ENCODE results near the gene DMD.

DNA sequence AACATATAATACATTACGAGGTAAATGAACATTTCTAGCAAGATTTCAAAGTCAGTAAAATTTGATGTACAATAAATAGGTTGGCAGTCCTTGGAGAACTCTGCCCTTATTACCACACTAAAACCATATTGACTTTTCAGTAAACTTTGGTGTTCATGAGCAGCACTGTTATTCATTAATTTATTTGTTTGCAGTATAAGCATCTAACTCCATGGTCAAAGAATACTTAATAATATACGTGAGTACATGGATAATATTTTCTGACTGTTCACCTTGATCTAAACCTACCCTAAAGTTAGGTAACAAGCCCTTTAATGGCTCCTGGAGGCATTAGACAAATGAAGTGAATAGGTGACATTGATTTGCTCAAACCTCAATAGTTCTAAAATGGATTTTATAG lies 1322.3 kb downstream of the DMD start:
- TF ChIP-seq, protein P1, sequence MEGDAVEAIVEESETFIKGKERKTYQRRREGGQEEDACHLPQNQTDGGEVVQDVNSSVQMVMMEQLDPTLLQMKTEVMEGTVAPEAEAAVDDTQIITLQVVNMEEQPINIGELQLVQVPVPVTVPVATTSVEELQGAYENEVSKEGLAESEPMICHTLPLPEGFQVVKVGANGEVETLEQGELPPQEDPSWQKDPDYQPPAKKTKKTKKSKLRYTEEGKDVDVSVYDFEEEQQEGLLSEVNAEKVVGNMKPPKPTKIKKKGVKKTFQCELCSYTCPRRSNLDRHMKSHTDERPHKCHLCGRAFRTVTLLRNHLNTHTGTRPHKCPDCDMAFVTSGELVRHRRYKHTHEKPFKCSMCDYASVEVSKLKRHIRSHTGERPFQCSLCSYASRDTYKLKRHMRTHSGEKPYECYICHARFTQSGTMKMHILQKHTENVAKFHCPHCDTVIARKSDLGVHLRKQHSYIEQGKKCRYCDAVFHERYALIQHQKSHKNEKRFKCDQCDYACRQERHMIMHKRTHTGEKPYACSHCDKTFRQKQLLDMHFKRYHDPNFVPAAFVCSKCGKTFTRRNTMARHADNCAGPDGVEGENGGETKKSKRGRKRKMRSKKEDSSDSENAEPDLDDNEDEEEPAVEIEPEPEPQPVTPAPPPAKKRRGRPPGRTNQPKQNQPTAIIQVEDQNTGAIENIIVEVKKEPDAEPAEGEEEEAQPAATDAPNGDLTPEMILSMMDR (IDR thresholded peaks at IDR 0.05) = no peak
- TF ChIP-seq POLR2A (IDR thresholded peaks at IDR 0.05) (no peak), EP300 (IDR thresholded peaks at IDR 0.05) (no peak)

Measured in ovary (tissue), 3 donors.